Fibroblast of gingiva (primary cell): ENCODE results near the gene GCK.
A peak's percentile ranks its signal among the peaks of the same experiment; 100 is the strongest.

Source experiments
- DNase-seq: peaks from one replicate; pipeline ENCODE4 v3.0.0-alpha.2; 2011; ENCODE audit warnings: low read depth

Gene GCK

DNA sequence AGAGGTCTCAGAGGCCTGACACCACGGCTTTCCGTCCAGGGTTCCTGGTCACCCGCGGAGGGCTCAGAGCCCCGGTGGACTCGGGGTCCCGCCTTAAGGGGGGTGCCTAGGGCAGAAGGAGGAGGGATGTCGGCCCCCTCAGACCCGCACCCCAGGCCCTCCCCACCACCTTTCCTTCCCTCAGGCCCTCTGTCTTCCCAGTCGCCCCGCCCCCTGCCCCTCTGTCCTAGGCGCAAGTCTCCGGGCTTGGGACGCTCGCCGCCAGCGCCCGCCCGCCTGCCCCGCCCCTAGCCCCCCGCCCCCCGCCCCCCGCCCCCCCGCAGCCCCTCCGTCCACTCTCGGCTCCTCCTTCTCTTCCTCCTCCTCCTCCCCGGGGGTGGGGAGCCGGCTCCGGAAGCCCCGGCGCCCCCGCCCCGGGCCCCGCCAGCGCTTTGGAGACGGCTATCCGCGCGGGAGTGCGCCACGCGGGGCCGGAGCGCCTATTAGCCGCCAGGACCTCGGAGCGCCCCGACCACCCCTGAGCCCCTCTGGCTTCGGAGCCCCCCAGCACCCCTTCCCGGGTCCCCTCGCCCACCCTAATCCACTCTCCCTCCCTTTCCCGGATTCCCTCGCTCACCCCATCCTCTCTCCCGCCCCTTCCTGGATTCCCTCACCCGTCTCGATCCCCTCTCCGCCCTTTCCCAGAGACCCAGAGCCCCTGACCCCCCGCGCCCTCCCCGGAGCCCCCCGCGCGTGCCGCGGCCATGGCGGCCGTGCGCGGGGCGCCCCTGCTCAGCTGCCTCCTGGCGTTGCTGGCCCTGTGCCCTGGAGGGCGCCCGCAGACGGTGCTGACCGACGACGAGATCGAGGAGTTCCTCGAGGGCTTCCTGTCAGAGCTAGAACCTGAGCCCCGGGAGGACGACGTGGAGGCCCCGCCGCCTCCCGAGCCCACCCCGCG is 85.0 kb downstream of the GCK start, which contains the start of gene AEBP1:
Gene AEBP1, plus strand, starts transcription at position 423 of the 937 bp plus-strand sequence. Its CDS starts 321 bp downstream, at position 744.
- peak; percentile 50 for DNase-seq

DNA sequence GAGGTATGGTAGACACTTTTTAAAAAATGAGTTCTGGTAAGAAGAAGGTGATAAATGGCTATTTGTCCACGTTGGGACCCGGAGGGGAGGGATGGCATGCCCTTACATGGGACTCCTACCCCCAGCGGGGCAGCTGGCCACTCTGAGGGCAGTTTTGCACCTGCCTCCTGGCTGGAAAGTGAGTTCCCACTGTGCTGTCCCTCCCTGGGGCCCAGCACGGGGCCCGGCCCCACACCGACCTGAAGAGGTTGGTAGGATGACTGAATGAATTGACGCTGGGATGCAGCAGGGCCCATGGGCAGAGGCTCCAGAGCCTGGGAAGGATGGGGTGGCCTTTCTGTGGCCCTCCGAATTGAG is 85.7 kb downstream of the GCK start:
- DNase-seq, result no peak

DNA sequence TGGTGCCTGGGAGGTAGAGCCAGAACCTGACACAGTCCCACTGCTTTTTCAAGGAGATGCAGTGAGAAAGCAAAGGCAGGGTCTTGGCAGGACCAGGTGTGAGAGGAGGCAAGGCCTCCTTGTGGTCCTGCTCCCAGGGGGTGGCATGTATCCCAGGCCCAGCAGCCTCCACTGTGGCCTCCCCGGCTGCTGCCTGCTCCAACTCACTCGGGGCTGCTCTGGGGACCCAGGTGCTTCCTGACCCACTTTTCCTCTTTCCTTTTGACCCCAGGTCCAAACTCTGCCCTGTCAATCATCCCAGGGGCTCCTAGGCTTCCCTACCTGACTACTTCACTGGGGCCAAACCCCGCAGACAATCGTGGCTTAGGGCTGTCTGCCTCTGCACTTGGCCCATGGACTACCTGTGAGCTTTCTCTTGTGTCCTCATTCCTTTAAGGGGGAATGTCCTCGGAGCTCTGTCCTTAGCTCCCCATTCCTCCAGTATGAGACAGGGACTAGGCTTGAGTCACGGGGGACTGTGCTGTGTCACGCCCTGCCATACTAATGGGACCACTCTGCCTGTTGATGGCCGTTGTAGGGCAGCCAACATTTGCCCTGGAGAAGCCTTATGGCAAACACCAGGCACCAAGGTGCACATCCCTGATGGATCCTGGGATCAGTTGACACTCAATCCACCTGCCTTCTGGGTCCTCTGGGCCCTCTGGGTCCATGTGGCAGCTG is 86.2 kb downstream of the GCK start:
- DNase-seq, result no peak

DNA sequence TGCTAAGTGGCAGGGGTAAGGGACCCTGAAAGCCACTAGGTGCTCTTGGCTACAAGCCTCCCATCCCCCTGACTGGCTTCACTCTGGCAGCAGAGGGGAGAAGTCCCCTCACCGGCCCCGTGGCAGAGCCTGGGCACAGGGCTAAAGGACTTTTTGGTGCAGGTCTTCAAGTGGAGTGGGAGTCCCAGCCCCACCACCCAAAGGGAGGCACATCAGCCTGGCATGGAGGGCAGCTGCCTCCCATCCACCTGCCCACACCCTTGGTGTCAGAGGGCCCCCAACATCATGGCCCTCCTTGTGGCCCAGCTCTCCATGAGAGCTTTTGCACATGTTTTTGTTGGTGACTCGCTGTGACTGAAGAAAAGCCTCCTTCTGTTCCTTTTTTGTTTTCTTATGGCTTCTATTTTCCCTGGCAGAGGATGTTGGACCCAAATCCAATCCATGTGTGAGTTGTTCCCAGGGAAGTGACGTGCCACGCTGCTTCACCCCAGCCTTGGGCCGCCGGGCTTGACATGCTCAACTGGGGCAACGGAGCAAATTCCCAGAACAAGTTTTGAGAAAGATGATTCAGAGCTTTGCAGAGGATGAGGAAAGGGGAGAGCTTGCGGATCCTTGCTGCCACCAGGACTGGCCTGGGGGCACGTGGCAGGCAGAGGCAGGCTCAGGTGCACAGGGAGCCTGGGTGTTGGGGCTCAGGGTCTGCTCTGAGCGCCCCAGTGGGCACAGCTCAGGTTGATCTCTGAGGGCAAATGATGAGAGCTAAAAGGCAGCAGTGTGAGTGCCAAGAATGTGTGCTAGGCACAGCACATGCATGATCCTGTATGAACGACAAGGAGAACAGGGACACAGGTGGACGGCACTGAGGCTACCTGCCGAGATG is 87.0 kb downstream of the GCK start:
- peak; percentile 96 for DNase-seq

DNA sequence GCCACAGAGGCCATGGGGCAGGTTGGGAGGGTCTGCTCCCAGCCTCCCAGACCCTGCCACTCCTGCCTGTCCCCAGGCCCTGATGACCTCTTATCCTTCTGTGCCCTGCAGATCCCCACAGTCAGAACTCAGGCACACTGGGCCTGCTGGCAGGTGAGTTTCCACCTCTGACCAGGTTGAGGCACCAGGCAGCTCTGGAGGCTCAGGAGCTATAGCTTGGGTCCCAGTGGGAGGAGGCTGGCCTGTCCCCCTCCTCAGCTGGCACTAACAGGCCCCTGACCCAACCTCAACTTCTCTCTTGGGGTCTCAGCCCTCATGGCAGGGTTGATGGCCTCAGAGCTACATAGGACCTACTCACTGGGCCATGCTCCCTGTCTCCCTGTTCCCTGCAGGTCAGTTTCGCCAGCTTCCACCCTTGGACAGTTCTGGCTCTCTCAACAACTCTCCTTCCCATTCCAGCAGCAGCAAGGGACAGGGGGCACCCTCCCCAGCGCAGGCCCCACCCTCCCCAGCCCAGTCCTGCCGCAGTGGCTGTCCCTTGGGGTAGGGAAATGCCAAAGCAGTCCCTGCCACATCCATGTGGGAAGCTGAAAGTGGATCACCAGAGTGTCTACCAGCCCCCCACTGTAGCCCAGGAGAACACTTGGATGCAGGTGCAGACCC is 87.8 kb downstream of the GCK start:
- DNase-seq, result no peak

DNA sequence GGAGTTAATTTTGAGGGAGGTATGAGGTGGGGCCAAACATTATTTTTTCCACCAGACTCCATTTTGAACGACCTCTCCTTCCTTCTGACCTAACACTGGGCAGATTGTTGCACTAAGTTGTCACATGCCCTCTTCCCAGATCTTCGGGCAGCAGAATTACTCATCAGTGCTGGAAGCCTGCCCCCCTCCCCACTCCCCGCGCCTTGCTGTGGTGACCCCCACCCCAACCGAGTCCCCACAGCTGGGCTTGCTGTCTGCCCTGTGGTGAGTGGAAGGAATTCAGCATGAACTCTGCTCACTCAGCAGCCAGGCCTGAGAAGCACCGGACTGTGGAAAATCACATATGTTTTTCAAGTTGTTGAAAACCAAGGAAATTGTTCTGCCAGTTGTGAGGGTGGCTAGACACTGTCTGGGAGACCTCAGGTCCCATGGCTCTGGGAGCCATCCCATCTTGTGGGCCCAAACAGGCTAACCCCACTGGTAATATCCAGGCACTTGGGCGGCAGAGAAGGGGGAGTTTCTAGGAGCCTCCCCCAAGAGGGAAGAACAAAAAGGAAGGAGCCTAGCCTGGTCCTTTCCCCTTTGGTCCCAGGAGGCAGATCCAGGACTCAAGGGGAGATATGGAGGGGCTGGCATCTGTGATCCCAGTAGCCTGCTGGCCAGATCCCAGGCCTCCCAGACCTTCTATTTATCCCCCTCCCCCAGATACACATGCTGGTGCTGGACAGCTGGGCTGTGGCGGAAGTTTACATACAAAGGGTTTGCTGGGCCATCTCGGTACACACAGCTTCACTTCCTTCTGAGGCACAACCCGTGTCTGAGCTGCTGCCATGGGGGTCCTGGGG is 88.6 kb downstream of the GCK start:
- DNase-seq, result peak; percentile 92

DNA sequence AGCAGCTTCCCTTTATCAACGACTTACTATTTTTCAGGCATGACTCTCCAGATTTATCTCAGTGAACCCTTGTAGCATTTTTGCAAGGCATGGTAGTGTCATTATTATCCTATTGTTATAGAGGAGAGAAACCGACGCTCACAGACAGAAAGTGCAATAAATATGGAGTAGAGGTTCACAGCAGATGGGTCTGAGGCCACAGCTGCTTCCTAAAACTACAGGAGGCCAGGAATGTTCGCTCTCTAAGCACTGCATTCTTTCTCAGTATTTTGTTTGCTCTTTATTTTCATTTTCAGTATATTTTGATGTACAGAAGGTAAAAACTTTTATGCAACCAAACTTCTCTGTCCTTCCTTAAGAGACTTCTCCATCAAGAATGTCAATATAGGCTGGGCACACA is 89.6 kb downstream of the GCK start:
- DNase-seq, result no peak

DNA sequence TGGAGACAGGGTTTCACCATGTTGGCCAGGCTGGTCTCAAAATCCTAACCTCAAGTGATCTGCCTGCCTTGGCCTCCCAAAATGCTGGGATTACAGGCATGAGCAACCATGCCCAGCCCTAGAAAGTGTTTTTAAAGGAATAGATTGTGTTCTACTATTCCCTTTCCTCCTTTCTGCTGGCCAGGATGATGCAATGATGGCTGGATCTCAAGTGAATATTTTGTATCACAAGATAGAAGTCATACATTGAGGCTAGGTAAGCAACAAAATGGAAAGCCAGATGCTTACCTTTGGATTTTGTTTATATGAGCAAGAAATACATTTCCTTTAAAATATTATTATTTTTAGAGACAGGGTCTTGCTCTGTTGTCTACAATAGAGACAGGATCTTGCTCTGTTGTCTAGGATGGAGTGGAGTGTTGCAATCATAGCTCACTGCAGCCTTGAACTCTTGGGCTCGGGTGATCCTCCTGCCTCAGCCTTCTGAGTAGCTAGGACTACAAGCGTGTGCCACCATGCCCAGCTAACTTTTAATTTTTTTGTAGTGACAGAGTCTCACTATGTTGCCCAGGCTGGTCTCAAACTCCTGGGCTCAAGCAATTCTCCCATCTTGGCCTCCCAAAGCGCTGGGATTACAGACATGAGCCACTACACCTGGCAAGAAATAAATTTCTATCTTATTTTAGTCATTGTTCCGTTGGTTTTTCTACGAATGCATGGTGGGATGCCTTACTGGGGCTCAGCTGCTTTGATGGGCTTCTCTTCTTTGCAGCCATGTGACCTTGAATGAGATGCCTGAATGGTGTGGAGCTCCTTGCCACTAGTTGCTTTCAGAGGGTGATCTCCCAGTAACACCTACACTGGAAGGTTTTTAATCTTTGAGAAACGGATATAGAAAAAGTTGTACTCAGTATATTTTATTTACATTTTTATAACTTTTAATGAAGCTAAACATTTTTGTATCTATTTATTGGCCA is 90.9 kb downstream of the GCK start:
- DNase-seq, result no peak

DNA sequence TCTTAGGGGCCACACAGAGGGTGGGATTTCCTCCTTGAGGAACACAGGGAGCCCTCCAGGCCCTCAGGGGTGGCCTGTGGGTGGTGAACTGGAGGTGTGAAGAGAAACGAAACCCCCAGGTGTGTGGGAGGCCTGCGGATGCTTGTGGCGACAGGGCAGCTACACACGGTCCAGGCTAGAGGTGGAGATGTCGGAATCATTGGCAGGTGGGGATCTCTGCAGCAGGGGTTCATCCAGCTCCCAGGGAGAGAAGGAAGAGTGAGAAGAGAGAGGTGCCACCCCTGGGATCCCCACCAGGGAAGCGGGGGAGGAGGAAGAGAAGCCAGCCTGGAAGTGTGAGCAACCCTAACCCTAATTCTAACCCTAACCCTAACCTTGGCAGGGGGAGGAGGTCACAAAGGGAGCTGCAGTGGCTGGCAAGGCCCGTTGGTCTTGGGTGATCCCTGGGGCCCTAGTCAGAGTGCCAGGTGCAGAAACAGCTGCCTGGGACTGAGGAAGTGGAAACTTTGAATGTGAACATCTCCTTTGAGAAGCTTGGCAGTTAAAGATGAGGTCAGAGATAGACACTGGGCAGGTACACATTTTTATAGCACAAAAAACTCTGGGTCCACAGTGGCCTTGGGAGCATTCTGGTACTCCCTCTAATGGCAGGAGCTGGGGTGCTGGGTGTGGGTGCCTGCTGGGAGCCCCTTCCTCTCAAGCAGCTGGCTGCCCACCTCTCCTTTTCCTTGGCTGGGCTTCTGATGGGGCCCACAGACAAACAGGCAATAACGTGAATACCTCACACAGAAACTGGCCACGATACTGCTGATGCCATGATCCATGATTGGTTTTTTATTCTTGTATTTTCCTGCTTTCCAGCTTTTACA is 91.9 kb downstream of the GCK start:
- DNase-seq, result no peak

DNA sequence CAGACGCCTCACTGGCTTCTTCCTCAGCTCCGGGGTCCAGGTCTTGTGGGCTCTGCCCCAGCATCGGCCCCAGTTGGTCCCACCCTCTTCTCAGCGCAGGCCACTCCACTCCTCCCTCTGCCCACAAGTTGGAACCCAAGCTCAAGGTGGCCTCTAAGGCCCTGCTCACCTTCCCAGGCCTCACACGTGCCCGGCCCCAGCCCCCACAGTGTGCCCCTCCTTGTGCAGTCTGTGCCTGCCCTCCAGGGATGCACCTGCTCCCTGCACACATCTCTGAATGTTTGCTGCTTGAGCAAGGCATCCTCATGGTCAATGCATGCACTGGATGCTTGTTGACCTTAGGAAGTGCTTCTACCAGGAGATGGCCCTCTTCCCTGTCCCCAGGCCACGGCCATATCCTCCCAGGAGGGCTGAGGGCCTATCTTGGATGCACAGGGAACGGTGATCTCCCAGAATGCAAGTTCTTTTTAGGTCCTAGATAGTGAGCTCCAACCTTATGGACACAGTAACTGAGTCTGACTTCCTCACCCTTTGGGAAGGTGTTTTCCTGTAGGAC is 92.8 kb downstream of the GCK start:
- no peak for DNase-seq

DNA sequence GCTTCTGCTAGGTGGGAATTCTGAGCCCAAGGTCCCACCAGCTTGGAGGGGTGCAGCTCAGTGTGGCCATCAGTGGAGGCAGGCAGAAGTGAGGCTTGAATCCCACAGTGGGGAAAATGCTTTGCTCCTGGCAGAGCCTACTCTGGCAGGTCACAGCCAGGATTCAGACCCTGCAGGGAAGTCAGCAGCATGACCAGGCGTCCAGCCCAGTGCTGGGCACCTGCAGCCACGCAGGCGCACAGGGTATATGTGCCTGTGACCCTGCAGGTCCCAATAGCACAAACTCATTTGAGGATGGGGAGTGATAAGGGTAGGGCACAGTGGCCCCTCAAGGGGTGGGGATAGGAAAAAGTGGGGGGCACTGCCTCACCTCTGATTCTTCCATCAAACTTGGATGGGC is 93.5 kb downstream of the GCK start:
- no peak for DNase-seq

DNA sequence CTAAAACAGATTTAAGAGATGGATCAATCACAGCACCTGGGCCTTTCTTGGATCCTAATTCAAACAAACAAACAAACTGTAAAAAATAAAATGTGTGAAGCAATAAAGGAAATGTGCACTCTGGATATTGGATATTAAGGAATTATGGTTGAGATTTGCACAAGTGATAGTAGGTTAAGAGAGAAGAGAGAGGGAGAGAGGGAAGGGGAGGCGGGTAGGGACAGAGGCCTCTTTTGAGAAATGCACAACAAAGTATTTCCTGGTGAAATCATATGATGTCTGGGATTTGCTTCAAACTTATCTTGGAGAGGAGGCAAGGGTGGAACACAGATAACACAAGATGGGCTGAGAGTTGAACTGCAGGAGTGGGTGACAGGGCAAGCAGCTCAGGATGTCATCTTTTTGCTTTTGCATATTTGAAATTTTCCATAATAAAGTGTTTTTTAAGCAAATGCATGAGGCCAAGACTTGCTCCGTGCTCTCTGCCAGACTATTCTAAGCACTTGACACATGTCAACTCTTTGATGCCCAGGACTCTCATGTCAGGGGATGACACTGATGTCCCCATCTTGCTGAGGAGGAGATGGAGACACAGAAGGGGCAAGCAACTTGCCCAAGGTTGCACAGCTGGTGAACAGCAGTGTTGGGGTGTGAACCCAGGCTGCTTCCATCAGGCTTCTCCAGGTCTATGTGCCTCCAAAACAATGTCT is 94.2 kb downstream of the GCK start:
- no peak for DNase-seq

DNA sequence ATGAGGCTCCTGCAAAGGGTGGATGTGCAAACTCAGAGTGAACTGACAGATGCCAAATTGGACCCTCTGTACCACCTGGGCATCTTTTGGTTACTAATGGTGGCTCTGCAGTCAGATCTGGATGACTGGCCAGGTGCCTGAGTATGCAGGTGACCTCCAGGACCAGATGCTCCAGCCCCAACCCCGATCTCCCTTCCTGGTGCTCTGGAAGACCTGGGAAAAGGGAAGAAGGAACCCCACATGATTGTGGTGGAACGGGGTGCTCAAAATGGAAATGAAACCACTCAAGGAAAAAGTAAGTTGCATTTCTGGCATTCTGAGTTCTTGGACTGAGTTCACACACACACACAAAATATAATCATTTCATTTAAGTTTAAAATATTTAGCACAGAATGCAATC is 94.9 kb downstream of the GCK start:
- DNase-seq, result no peak
